ENCODE results near the gene GASK1B.
A peak's percentile ranks its signal among the peaks of the same experiment; 100 is the strongest.

GASK1B gene

DNA sequence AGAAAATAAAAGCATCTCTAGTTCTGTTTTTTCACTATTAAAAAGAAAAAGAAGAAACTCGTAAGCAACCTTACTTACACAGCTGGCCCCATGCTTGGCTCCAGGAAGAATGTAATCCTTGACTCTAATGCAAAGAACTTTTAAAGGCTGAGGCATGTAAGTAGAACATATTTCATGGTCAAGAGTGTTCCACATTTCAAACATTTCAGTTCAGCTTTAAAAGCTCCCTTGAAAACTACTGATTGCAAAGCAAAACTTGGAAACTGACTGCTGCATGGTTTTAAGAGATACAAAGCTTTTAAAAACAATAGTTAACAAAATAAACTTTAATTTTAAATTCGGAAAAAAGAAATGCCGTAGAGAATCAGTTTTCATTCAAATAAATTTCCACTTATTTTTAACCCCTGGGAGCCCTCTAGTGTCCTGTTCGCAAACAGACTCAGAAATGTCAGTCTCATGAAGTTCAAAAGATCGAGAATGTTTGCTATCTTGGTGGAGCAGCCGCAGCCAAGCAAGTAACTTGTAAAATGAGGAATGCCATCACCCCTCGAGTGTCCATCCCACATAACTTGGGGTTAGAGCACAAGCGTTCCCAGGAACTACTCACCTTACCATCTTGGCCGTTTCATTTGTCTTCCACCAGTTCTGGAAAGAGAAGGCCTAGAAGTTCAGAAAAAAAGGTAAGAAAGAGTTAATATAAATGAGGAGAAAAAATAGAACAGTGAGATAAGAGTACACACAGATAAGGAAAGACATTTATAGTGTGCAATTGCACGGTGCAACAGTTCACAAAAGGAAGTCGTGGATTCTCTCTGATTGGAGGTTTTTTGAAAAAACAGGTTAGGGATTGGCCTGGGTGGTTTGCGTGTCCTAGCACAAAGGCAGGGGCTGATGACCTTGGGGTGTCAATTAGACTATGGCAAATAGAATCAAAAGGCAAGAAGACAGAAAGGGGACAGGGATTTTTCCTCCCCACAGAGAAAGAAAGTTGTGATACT lies at the start of gene GASK1B:
Gene GASK1B (minus strand): TSS at position 765 of the 998 bp plus-strand sequence. CDS start 1,650 bp downstream, outside the sequence.
- no peak for DNase-seq

DNA sequence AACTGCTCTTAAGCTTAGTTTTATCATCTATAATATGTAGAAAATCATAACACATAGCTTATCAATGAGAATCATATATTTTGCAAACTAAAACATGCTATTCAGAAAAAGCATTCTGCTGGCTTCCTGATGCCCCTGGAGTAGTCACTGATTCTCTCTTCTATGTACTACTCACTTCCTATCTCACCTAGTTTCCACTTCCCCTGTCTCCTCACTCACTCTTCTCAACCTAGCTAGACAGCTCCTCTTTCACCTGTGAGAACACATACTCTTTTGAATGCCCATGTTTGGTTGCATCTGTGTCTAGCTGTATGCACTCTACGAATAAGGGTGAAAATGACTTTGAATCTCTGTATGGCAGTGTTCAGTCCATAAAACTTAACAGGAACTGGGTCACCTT lies 46.8 kb upstream of the GASK1B start:
- no peak for DNase-seq

DNA sequence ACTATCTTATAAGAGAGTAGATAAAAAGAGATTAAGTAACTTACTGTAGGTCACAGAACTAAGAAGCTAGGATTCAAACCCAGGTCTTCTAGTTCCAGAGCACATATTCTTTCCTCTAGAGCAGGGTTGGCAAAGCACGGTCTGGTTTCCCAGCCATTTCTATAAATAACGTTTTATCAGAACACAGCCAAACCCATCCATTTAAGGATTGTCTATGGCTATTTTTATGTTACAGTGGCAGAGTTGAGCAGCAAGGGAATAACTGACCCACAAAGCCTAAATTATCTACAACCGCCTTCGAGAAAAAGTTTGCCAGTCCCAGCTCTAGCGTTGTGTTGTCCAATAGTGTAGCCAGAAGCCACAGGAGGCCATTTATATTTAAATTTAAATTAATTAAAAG lies 44.9 kb upstream of the GASK1B start:
- DNase-seq: no peak

DNA sequence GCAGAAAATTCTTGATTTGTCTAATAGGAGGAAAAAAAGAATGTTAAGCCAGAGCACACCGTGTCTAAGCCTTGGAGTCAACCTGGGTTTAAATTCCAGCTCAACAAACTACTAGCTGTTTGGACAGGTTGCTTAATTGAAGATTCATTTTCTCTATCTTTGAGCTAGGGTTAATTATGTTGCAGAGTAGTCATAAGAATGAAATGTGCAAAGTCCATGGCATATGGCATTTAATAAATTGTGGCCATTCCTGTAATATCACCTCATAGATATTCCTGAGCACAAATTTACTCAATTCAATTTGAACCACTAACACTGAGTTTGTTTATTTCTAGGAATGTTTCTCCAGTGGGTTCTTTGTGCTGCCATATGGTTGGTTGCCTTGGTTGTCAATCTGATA lies 42.0 kb upstream of the GASK1B start:
- DNase-seq: no peak

DNA sequence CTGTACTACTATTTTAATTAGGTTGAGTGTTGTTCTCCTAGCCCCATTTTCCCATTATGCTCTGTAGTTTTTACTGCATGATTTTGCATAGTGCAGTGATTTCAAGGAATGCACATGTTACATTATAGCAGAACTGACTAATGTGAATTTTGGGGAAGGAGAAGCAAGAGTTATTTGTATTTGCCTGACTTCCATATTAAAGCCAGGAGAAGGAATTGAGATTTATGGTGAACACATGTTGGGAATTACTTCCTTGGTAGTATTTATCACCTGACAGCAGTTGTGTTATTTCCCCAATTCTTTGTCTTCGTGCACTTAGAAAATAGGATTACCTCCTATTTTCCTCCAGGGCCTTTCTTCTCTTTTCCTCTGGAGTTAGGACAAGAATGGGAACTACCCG lies 40.6 kb upstream of the GASK1B start:
- no peak for DNase-seq

DNA sequence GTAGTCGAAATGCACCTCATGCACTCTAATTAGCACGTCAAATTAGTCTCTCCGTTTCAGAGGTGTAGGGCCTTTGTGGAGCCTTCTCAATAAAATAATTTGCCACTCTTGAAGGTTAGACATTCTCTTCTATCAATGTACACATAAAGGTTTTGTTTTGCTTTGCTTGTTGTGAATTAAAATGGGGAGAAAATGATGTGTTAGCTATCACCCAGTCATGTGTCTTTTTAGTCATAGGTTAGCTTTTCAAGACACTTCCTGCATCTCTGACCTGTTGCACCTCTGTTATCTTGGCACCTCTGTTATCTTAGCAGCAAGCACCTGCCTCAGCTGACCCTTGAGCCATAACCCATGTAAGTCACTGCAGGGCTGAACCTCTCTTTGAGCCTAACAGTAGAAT lies 38.4 kb upstream of the GASK1B start:
- no peak for DNase-seq

DNA sequence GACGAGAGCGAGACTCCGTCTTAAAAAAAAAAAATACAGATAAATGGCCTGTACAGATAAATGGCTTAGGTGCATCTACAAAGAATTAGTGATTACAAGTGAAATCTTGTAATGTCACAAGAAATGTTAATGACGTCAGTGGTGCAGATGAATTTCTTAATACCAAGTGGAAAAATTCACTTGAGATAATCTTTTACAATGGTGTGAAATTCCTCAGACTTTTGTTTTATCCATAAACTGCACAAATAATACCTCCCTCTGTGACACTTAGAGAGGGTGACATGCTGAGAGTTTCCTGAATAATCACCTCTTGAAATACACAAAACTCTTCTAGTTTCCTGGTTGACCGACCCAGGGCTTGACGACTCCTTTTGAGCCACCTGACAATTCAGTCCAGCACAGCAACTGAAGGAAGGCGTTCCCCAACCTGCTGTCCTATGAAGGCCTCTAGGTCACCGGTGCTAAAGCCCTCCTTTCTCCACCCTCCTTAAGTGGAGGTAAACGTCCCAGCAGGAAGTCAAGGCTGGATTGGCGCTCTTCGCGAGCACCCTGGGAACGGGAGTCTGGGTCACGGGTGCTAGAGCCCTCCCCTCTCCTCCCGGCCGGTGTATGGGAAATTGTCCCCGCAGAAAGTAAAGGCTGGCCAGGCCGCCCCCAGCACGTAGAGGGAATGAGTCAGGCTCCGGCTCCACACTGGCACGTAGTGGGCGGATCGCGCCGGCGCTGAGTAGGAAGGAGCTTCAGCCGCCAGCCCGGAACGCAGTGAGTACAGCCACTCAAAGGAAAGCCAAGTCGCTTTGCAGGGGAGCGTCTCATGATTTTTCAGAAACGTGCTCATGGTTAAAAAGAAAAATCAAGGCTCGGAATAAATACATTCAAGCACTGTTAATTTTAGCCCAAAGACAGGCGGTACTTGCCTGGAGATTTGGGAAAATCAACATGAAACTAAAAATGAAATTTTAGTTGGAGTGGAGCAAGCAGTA lies 37.3 kb upstream of the GASK1B start, which contains the start of gene TMEM144:
Gene TMEM144 (plus strand): TSS at position 662 of the 983 bp plus-strand sequence. CDS start 2,182 bp downstream, outside the sequence.
- peak; percentile 19 to 44 for DNase-seq

DNA sequence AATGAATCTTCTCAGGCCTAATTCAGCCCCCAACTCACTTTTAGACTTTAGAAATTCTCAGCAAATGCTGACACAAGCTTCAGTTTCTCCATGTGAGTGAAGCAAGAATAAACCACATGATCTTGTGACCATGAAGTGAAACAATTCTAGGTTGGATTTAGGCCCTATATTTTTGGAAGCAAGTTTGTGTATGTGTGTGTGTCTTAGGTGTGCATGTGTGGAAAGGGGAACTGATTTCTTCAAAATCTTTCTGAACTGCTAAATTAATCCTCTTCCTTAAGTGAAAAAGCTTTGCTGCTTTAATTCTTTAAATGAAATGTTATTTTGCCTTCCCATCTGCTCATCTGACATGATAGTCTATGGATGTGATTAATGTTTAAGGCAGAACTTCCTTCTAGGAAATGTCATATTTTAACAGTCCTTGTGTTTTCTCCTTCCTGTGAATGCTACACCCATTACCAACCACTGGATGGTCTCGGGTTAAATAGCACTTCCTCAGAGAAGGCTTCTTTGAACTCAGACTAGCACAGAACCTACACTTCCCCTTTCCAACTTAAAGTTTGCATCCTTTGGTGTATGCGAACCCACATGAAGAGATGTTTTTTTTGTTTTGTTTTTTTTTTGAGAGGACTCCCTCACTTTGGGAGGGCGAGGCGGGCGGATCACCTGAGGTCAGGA lies 36.3 kb upstream of the GASK1B start:
- no peak for DNase-seq

DNA sequence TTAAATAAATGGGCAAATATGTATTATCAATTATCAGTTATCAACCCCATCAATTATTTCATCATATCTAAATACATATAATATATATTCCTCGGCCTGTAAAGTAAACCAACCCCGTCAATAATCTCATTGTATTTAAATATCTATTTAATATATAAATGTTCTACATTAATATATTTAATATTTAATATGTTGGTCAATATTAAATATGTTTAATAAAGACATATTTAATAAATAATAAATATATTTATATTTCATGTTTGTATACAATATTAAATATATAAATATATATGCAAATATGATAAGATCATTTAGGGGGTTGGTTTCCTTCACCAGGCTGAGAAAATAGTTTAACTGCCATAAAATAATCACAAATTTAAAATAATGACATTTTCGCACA lies 31.1 kb upstream of the GASK1B start:
- DNase-seq: no peak

DNA sequence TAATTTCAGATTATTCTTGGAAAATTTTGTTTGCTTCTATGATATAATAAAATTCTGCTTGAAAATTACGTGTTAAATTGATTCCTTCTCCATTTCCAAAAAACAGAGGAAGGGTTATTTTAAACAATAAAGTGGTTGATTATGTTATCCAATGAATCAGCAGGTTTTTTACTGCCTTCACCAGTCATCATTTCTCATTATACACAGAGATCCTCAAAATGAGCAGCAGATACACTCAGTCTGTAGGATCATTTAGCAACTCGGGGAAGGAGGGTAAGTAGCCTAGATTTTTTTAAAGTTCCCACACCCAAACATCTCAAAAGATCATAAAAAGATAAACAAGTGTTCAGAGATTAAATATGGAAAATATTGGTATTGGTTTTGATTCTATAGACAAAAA lies 30.6 kb upstream of the GASK1B start:
- DNase-seq: no peak

DNA sequence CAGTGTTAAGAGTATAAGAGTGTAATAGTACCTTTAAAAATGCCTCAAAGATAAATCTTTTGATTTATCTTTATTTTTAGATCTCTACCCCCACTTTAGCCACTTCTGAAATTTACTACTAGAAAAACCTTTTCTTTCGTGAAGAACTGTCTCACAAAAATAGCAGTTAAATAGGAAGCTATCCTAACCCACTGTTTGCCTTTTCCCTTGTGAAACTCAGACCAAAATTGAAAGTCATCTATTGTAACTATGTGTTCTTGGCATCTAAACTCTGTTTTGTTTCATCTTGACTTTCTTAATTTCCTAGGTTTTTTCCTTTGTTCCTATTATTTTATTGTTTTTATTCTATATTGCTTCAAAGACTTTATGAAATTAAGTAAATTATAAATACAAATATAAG lies 29.7 kb upstream of the GASK1B start:
- no peak for DNase-seq

DNA sequence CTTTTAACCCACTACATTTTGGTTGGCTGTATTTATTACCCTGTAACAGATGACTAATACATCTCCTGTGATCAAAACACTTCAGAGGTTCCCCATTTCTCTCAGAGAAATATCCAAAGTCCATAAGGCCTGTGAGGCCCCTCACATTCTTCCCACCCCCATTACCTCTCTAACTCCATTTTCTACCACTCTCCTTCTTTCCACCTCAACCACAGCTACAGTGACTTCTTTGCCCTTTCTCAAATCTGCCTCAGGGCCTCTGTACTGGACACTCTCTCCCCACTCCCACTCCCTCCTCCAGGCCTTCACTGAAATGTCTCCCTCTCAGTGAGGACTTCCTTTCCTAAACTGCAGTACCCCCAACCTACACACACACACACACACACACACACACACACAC lies 29.1 kb upstream of the GASK1B start:
- no peak for DNase-seq

DNA sequence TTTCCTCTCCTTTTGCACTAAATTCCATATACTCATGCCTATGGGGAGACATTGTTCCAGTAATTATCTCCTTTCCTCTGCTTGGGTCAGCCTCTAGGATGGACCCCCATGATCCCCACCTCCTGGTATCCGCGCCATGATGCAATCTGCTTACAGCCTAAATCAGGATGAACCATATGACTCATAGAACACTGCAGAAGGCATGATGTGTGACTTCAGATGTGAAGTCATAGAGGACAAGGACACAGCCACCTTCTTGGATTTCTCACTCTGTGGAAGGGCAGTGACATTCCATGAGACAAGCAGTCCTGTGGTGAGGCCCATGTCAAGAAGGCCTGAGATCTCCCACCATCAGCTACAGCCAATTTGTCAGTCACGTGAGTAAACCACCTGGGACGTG lies 28.5 kb upstream of the GASK1B start:
- no peak for DNase-seq

DNA sequence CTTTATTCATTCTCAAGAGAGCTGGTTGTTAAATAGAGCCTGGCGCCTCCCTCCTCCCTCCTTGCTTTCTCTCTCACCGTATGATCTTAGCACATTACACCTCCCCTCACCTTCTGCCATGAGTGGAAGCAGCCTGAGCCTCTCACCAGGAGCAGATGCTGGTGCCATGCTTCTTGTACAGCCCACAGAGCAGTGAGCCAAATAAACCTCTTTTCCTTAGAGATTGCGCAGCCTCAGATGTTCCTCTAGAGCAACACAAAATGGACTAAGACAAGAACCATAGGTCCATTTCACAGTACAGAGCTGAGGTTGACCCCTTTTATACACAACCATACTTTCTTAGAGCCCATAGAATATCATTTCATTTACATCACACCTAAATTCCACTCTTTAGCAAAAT lies 27.4 kb upstream of the GASK1B start:
- DNase-seq: no peak

DNA sequence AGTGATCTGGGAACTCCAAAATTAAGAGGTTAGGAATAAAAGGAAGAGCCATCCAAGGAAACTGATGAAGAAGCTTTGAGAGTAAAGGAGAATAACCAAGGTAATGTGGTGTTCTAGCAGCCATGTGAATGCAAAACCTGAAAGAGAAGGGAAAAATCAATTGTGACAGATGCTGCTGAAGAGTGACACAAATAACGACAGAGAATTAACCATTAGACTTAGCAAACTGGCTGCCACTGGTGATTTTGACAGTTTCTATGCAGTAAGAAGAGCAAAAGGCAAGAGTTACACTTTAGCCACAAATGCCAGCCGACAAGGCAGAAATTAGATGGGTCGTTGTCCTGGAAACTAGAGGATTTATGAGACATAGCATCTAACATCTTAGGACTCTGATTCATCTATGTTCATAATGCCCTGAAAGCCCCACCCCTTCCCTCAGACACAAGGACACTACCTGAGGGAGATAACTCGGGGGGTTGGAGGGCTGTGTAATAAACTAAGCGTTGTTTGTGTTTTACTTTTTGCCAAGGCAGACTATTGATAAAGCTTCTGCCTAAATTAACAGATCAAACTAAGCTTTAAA lies 24.5 kb upstream of the GASK1B start:
- no peak for DNase-seq

DNA sequence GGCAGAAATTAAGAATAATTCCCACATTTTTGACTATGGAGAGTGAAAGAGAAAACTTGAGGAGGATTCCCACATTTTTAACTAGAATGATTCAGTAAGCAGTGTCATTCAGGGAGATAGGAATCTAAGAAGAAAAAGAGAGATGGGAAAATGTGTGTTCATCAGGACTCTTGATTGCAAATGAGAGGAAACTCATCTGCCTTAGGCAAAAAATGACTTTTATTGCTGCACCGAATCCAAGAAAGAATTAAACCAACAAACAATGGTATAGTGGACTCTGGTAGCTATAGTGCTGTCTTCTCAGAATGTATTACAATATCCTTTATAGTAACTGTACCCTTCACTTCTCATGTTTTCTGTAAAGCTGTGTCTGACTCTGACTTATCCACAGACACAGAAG lies 22.5 kb upstream of the GASK1B start:
- no peak for DNase-seq

DNA sequence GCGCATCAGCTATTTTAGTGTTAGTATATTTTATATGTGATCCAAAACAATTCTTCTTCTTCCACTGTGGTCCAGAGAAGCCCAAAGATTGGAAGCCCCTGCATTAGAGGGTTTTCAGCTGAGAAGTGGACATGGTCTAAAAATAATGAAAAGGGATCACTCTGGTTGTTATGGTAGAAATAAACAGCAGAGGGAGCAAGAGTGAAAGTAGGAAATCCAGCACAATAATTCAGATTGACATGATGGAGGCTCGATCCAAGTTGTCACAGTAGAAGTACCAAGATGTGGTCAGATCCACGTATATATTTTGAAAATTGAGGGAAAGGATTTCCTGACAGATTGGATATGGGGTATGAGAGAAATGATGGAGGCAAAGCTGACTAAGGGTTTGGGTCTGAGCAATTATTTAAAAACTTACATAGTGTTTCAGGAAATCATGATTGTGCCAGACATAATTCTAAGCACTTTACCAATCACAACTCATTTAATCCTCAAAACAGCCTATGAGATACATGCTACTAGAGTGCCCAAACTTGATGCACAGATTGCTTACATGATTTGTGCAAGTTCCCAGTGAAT lies 20.4 kb upstream of the GASK1B start:
- no peak for DNase-seq

DNA sequence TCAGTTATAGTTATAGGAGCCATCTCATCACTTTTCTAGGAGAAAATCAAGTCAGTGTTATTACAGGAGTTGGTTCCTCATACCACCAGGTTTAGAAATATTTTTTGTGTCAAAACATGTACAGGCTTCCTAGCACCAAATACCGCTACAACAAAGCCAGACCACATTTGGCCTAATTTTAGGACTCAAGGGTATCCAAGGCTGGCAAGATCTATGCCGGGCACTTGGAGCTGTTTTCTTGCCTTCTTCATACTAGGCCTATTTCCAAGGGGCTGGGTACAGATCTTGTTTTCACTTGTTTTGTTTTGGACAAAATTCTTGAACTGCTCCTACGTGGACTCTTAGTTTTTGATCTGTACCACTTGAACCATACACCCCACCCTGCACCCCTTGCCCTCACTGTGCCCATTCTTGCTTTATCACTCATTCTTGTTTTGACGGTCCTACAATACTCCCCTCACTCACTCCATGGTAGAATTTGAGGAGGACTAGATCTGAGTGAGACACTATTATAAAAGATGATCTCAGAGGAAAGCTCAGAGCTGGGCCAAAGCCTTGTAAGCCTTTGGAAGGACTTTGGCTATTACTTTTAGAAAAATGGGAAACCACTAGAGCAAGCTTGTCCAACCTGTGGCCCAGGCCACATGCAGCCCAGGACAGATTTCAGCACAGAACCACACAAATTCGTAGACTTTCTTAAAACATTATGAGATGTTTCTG lies 19.8 kb upstream of the GASK1B start:
- no peak for DNase-seq

DNA sequence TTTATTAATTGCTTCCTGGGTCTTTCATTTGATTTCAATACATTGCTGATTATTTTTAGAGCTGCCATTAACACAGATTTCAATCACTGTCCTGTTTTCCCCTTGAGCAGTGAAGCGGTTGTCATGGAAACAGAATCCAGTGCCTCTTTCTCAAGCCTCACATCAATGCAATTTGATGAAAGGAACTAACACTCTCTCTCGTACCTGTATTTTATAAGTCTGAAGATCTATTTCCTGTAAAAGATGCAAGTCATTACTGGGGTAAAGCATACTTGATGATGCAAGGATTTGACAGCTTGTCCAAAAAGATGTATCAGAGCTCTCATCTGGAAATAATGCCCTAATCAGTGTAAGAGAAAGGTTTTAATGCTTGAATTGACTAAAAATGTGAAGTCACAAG lies 17.9 kb upstream of the GASK1B start:
- DNase-seq: no peak

DNA sequence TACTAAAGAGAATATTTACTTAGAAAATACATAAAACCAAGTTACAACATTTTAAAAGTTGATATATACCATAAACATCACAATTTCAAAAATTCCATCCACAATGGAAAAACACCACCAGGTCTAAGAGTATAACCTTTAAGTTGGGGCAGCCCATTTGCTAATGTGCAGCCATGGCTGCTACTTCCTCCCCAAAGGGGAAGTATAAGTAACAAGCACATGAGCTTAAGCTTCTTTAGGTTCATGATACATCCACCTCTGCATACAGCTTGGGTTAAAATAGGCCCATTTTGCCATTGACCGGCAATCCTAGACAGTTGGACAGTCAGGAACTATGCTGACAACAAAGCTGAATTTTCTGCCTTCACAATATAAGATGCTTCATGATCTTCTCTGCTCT lies 16.6 kb upstream of the GASK1B start:
- DNase-seq: no peak

DNA sequence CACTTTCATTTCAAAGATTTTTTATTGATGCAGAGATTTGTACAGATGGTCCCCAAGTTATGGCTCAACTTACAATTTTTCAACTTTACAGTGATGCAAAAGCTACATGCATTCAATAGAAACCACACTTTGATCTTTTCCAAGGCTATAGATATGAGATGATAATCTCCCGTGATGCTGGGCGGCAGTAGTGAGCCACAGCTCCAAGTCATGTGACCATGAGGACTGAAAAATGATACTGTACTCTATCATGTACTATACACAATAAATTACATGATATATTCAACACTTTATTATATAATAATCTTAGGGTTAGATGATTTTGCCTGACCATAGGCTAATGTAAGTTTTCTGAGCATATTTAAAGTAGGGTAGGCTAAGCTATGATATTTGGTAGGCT lies 14.0 kb upstream of the GASK1B start:
- no peak for DNase-seq

Data from stimulated activated CD4-positive, alpha-beta T cell treated with anti-CD3 and anti-CD28 coated beads, Interleukin-2, amount 100 ng/mL, for 48 hours (primary cell).